GM20431 (cell line): ENCODE data around the gene RPL26.

Source experiments
- in situ Hi-C: fragments of 300-500 bp; cut with MseI, MboI; formaldehyde crosslinking; loops from one replicate; pipeline ENCODE4 v1.15.0; 2020; ENCODE audit warnings: low sequenced_read_pairs; ENCODE audit not compliant: unreplicated experiment

RPL26 gene

DNA sequence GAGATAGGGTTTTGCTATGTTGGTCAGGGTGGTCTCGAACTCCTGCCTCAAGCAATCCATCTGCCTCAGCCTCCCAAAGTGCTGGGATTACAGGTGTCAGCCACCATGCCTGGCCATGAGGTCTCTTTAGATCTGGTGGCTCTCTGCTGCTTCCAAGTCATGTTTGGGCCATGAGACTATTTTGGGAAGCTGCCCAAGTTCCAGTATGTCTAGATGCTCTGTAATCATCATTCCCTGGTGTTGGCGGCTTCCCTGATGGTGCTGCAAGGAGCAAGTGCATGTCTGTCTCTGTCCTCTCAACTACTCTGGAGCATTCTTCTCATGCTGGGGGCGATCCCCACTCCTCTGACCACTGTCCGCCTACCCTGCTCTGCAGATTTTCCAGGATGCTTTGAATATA is 49.7 kb downstream of the RPL26 start:
- in situ Hi-C loops: no loop called here

DNA sequence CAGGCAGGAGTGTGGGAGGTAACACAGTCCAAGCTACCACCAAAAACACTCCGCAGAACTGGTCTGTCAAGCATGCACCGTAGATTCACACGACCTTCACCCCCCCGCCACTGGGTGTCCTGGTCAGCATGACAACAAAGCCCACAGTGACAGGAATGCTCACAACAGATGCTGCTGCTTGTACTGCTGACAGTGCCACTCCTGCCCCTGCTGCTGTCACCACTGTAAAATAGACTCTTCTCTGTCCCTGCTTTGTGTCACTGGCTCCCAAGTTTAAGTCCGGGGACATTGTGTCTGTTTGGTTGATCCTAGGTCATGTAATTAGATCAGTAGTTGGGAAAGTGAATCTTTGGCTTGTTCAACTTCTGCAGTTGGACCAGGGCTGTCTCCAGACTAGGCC is 50.3 kb downstream of the RPL26 start:
- in situ Hi-C loops: no loop called here

DNA sequence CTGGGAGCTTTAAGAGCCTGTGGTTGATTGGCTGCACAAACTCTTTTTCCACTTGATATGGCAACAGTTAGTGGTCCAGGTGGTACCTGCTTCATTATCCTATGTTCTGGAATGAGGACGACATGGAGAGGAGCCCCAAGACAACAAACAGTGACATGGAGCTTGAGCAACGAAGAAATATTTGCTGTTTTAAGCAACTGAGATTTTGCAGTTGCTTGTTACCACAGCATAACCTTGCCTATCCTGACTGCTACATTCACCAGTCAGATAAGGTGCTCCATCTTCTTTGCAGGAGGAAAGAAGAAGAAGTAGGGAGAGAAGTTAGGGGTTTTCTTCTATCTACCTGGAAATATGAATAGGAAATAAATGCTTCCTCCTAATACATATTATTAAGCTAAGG is 50.9 kb downstream of the RPL26 start:
- in situ Hi-C loops: no loop called here
